GM19328 (cell line): ENCODE measurements around the gene SMS.
A peak's percentile ranks its signal among the peaks of the same experiment; 100 is the strongest.

Experiments
- ATAC-seq: cut with Tn5 transposase; IDR thresholded peaks from one replicate; pipeline ENCODE4 v1.9.1; 2021; ENCODE audit warnings: mild to moderate bottlenecking, moderate library complexity; ENCODE audit not compliant: unreplicated experiment

The SMS gene

GRCh38 chrX:21940356-21940829 is at the start of gene SMS:
Gene SMS, plus strand, starts transcription at chrX:21940709. Its CDS starts 116 bp downstream, at chrX:21940825.
- ATAC-seq = peak; percentile 61

- ATAC-seq = no peak
These were observed 35.2 kb upstream of the SMS start for GRCh38 chrX:21905313-21905712.

GRCh38 chrX:21905953-21906352 is 34.6 kb upstream of the SMS start:
- ATAC-seq = no peak

GRCh38 chrX:21907260-21907659 is 33.2 kb upstream of the SMS start:
- ATAC-seq = no peak

- no peak for ATAC-seq
These were observed 29.0 kb upstream of the SMS start for GRCh38 chrX:21911481-21911880.

- ATAC-seq = no peak
These were observed 28.3 kb upstream of the SMS start for GRCh38 chrX:21912220-21912619.

- ATAC-seq = no peak
These were observed 27.5 kb upstream of the SMS start for GRCh38 chrX:21912989-21913388.

- ATAC-seq = no peak
These were observed 14.4 kb upstream of the SMS start for GRCh38 chrX:21926116-21926515.

- no peak for ATAC-seq
These were observed 13.8 kb upstream of the SMS start for GRCh38 chrX:21926527-21927278.

- no peak for ATAC-seq
These were observed 11.3 kb upstream of the SMS start for GRCh38 chrX:21929209-21929608.

GRCh38 chrX:21930986-21931385 is 9.5 kb upstream of the SMS start:
- ATAC-seq = no peak

- ATAC-seq = no peak
These were observed 8.1 kb upstream of the SMS start for GRCh38 chrX:21932292-21933002.

- no peak for ATAC-seq
These were observed 7.4 kb upstream of the SMS start for GRCh38 chrX:21933077-21933476.

- no peak for ATAC-seq
These were observed 6.1 kb upstream of the SMS start for GRCh38 chrX:21934414-21934813.

GRCh38 chrX:21939906-21940305 is 603 bp upstream of the SMS start:
- ATAC-seq = no peak

GRCh38 chrX:21943460-21944135 is 3.1 kb downstream of the SMS start:
- ATAC-seq = no peak

GRCh38 chrX:21944136-21944615 is 3.7 kb downstream of the SMS start:
- no peak for ATAC-seq

- ATAC-seq = no peak
These were observed 6.6 kb downstream of the SMS start for GRCh38 chrX:21946925-21947641.

GRCh38 chrX:21947671-21948070 is 7.2 kb downstream of the SMS start:
- no peak for ATAC-seq

GRCh38 chrX:21948897-21949578 is 8.5 kb downstream of the SMS start:
- no peak for ATAC-seq
